Prostate gland (tissue), 1 donor: ENCODE measurements around the gene ZNRF3.

Experiments used
- POLR2A ChIP-seq: fragments of 450-650 bp; IDR thresholded peaks from one replicate; pipeline ENCODE4 v1.6.1; 2016; ENCODE audit warnings: antibody characterized with exemption, mild to moderate bottlenecking
- POLR2AphosphoS5 ChIP-seq: sonication (generic); formaldehyde crosslinking; IDR thresholded peaks from one replicate; pipeline ENCODE4 v1.6.1; 2017; ENCODE audit warnings: antibody characterized with exemption

DNA sequence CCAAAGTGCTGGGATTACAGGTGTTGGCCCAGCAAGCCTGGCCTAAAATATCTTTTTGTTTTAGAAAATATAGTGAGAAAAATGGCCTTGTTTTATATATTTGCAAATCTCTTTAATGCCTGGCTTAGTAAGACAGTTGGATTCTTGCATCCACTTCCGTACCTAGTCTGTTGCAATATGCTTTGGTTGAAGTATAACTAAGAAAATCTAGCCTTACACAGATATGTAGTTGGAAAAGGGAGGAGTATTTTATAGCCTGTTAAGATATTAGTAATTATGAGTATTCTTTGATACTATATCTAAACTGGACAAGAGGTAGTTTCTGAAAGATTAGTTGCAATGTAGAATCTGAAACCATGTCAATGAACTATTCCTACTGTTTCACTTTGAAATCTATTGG is 65.1 kb downstream of the ZNRF3 start:
- TF ChIP-seq POLR2AphosphoS5: no peak
- TF ChIP-seq POLR2A: no peak
